Superior temporal gyrus (tissue), 1 donor: ENCODE data around the gene SGPL1.

Experiments used
- DNase-seq: peaks from one replicate; pipeline ENCODE4 v3.0.0-alpha.2; 2016; ENCODE audit errors: extremely low spot score

The SGPL1 gene

DNA sequence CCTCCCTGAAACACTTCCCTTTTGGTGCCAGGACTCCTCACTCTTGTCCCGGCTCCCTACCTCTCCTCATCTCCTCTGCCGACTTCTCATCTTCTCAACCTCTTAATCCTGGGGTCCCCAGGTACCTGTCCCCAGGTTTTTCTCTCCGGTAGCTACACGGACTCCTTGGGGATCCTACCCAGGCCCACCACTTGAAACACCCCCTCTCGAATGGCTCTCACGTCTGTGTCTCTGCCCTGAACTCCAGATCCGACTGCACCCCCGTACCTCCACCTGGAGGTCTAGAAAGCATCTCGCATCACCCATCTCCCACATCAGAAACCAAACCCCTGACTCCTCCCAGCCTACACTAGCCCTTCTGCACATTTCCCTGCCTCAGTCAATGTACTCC is 35.4 kb upstream of the SGPL1 start:
- DNase-seq: no peak

DNA sequence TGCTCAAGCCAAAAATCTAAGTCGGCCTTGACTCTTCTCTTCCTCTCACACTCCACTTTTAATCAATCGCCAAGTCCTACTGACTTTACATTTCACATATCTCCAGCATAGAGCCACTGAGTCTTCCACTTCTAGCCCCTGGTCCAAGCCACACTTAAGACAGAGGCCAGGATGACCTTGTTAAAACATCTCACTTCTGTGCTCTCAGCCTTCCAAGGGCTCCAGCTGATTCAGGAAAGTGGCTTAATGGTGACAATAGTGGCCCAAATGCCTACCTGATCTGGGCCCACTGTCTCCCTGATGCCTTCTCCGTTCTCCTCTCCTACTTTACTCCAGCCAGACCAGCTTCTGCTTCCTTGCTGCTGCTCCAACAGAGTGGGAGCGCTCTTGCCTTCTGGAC is 35.0 kb upstream of the SGPL1 start:
- DNase-seq: no peak

DNA sequence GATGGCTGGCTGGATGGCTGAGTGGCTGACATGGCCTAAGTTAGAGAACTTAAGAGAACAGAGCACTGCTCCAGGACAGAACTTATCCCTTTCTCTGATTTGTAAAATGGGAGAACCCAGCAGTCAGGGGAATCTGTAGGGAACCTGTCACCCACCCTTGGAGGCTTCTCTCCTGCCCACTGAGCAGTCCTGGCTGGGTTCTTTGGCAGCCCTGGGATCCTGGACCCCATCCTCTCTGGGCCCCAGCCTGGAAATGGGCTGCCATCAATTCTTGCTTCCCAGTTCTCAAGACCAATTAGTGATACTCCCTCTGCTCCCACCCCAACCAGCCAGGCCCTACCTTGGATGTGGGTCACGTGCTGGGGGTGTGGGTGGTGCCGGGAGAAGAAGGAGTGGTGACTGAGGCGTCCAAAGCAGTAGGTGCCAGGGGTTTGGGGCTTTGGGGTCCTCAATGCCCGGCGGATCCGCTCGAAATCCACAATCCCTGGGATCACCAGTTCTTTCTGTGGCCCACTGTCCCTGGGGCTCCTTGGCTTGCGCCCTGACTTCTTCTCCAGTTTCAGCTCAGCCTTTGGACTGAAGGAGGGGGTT is 34.2 kb upstream of the SGPL1 start:
- DNase-seq: no peak

DNA sequence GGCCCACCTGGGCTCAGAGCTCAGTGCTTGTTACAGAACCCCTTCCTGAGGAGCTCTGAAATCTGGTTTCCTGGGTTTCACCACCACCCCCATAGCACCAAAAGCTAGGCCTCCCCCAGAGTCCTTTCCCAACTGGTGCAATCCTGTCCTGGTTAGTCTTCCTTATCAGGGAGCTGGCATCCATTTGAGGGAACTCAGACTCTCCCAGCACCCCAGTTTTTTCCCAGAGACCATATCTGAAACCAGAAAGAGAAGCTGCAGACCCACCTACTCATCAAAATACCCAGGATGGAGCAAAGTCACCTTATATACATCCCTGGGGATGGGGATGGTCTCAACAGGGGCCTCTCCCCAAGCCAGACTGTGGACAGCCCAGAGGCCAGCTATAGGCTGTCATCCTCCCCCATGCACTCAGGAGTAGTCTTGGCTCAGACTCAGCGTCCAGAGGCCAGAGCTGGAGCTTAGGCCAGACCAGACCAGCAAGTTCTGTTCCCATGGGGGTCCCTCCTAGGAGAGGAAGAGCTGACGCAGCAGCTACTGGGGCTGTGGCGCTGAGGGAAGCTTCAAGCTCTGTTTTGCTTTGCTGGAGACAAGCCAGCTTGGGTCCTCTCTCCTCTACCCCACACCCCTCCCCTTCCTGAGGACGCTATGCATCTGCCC is 33.5 kb upstream of the SGPL1 start:
- no peak for DNase-seq

DNA sequence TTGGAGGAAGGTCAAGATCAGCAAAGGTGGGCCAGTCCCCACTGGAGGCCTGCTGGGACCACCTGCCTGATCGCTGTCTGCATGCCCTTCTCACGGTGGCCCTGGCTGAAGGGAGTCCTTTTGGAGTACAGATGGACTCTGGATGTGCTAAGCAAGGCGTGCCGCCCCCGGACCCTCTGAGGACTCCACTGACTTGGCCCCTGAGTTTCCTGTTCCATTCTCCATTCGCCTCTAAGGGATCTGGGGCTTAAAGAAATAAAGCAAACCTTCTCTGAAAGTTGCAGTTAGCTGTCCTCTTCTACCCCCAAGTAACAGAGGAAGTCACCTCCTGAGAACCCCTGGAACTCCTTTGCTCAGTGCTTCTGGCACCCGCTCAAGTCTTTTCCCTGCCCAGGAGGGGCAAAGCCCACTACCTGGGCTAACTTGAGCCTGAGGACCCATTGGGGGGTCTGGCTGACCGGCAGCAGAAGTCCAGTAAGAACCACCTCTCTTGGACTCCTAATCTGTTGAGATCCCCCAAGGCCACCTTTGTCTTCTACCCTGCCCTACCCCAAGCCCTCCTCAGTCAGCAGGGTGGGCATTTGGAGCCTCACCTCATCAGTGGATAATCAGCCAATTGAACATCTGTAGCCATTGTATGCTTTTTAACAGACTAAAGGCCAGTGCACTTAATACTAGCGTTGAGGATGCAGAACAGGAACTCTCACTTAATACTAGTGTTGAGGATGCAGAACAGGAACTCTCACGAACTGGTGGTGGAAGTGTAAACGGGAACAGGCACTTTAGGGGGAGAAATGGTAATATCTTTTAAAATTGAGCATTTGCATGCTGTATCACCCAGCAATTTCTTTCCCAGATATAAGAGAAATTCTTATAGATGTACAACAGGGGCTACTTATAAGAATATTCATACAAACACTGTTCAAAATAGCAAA is 32.7 kb upstream of the SGPL1 start:
- no peak for DNase-seq

DNA sequence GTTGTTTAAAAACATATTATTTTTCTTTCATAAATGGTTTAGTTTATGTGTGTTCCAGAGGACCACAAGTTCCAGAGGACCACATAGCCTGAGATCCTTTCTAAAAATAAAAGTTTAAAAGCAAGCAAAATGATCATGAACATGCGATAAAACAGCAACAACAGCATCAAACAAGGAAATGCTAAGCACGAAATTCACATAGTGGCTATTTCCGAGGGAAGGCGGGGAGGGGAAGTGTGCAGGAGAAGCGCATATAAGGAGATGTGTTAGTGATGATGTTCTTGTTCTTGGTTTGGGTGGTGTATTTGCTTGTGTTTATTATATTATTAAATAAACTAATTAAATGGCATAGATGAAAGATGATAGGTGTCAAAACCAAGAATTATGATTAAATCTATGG is 31.7 kb upstream of the SGPL1 start:
- DNase-seq: no peak

DNA sequence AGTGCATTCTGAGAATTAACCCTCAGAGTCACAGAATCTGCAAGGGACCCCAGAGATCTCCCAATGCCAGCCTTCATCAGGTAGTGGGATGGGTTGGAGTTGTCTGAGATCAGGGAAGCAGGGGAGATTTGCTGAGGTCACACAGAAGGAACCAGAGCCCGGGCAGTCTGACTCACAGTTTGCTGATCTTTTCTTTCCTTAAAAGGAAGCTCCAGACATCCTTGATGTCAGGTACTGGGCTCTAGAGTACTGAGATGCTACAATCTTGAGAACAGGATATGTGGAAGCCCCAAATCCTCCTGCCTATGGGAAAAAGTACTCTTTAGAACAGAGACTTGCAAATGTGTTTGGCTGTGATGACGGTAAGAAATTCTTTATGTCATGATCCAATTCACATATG is 31.3 kb upstream of the SGPL1 start:
- no peak for DNase-seq

DNA sequence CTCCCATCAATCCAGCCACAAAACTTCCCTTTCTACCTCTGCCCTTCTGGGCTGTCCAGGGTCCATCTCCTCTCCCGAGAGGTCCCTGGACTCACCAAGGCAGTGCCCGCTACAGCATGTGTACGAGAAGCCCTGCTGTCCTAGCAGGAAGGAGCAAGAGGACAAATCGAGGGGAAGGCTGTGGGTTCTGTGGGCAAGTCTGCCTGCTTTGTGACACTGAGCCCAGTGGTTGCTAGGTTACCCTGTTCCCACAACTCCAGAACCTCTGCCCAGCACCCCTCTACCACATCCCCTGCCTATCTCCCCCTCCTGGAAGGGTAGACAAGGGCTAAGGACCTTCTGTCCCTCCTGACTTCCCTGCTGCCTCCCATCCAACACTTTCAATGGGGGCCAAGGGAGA is 30.6 kb upstream of the SGPL1 start, which contains the start of gene TBATA:
Gene TBATA, minus strand, starts transcription at position 188 of the 400 bp plus-strand sequence. CDS start 1,998 bp downstream, outside the sequence.
- no peak for DNase-seq

DNA sequence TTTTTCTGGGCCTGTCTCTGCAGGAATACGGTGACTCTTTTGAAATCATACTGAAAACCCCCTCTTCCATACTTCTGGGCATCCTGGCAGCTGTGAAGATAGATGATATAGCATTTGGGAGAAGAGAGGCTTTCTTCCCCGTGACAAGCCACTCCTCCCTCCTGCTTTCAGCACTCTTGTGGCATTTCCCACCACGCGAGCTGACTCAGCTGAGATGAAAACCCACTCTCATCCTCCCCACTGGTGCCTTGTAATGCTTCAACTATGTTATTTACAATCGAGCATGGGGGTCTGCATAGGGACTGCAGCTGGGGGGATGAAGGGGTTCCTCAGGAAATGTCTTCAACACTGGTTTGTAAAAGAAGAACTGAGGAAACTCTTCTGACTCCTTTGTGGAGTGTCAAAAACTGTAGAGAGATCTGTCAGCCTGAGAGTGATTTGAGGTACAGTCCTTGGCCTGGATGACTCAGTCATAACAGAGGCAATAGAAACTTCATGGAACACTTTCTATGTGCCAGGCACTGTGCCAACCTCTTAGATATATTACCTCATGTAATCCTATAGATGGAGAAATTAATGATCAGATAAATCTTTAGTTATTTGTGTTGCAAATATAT is 28.8 kb upstream of the SGPL1 start:
- no peak for DNase-seq

DNA sequence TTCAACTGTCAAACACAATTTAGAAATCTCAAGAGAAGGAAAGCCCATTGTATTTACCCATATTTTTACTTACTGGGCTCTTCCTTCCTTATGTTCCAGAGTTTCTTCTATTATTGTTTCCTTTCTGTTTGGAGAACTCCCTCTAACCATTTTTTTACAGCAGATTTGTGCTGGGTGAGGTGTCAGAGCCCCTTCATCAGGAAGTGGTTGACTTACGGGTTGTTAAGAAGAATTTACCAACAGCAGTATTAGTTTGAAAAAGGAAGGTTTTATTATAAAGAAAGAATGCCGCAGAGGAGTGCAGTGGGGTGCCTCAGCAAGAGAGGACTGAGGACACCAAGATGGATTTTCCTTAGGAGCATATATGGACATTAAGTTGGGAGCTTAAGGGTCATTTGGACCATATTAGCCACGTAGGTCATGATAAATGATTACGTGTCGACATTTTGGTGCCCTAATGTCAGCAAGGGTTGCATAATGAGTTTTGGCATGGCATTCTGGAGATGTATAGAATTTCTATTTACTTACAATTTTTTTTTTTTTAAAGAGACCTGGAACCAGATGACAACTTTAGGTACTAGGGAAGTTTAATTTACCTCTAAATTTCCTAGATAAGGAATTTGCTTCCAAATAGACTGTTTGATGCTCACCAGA is 24.2 kb upstream of the SGPL1 start:
- DNase-seq: no peak

DNA sequence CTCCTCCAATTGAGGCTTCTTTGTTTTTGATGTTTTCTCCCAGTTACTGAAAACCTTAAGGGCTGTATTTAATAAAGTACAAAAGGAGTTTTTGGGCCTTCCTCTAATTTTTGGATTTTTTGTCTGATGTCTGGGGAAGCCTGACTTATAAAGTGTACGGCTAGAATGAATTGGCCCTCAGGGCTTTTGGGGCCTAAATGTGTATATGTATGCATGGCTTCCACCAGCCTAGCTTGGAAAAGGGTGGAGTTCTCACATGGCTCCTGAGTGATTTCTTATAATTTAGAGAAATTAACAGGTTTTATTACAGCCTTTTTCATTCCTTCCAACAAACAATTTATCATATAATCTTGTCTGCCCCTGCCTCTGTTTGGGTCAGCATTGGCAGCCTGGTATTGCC is 20.1 kb upstream of the SGPL1 start:
- no peak for DNase-seq

DNA sequence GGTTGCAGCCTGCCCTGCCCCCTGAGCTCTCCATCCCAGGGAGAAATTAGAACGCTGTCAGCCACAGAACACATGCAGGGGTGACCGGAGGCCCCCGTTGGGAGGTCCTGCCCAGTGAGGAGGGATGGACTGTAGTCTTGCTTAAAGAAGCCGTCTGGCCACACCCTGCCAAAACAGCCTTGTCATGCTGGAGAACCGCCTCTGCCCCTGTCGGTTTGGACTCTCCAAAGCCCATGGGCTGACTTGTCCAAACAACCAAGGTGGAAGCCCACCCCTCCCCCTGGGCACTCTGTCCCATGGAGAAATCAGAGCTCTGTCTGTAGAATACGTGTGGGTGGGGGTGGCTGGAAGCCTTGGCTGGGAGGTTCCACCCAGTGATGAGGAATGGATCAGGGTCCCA is 17.9 kb upstream of the SGPL1 start:
- DNase-seq: no peak

DNA sequence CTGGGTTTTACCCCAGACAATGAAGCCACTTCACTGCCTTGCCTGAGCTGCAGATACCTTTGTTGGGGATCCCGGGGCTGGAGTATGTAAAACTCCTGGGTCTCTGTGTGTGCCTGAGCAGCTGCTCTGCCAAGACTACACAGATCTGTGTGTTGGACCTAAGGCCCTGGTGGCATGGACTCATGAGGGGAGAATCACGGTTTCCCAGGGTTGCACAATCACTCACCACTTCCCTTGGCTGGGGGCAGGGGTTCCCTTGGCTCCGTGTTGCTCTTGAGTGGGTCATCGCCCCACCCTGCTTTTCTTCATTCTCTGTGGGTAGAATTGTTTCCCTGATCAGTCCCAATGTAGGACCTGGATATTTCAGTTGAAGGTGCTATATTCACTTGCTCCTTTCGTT is 16.6 kb upstream of the SGPL1 start:
- no peak for DNase-seq

DNA sequence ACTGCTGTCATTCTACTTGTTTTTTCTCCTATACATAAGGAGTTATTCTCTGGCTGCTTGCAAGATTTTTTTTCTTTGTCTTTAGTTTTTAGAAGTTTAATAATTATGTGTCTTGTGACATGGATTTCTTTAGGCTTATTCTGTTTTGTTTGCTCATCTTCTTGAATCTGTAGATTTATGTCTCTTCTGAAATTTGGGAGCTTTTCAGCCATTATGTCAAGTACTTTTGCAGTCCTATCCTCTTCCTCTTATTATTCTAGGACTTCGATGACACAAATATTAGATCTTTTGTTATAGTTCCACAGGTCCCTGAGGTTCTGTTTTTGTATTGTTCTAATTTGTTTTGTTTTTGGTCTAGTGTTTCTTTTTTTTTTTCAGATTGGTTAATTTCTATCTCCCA is 13.9 kb upstream of the SGPL1 start:
- no peak for DNase-seq

DNA sequence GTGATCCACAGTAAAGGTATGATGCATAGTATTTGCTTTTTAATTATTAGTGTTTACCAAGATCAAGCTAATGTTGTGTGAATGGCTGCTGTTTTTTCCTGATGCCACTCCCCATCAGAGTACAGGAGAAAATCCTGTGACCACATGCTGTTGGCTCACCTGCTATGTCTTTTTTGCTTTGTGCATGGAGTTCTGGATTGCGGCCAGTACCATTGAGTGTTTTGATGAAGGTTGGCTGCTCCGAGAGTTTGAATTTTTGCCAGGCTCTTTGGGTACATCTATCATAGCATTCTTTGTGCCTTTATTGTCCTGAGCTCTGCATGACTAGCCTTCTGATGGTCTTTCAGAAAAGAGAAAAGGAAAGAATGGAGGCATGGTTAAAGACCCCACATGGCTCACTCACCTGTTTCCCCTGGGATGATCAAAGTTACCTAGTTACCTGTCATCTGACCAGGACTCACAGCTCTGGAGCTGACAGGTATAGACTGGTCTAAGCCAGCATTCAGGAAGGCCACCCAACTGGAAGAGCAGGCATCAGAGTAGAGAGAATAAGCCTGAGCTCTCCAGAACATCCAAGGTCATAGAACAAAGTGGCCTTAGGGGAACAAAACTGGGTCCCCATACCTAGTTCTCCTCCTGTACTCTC is 11.8 kb upstream of the SGPL1 start:
- DNase-seq: no peak

DNA sequence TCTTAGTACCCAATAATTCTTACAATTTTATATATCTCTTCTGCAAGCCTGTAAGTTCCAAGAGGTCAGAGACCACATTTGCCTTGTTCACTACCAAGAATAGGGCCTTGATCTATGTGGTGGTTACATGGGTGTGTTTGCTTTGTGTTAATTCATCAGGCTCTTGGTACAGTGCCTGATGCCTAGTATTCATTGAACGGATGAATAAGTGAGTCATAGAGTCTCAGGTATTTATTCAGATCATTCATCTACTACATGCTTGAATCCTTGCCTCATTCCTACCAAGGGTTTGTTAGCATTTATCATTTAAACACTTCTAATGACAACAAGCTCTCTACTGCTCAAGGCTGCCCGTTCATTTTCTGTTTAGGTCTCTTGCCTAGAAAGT is 11.3 kb upstream of the SGPL1 start:
- DNase-seq: no peak

DNA sequence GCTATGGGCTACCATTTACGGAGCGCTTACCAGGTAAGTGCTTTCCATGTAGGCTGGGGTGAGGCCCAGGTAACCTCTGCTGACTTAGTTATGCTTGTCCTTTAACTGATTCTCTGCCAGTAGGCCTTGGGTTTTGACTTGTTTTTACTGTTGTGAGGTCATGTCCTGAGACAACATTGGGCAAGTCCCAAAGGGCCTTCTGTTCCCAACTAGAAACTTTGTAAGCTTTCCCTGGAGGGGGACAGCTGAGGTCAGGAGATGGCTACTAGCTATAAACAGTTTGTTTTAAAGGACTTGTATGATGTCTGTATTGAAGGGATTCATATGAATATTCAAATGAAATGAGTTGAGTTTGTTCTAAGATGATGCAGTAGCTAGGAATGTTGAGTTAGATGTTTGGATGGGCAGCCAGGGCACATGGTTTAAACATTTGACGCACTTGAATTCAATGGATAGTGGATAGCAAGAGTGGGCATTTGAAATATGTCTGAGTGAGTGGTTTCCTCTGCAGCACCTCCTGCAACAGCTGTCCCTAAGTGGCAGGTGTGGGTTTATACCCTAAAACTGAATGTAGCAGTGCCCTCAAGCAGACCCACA is 10.0 kb upstream of the SGPL1 start:
- DNase-seq: no peak

DNA sequence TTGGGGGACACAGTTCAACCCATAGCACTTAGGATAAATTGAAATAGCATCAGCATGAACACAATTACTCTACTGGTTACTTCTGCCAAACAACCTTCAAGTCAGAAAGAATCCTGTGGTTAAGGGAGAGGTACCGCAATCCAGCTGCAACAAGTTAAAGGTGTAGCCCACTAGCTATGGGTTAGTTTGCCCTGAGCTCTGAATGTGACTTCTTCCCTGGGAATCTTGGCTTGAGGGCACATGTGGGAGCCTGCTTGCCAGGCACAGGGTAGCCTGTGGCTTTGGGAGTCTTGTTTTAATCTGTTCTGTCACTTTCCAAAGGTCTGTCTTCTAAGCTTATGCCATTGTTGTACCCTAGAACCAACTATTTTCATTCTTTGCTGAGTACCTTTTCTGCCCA is 8.9 kb upstream of the SGPL1 start:
- DNase-seq: no peak

DNA sequence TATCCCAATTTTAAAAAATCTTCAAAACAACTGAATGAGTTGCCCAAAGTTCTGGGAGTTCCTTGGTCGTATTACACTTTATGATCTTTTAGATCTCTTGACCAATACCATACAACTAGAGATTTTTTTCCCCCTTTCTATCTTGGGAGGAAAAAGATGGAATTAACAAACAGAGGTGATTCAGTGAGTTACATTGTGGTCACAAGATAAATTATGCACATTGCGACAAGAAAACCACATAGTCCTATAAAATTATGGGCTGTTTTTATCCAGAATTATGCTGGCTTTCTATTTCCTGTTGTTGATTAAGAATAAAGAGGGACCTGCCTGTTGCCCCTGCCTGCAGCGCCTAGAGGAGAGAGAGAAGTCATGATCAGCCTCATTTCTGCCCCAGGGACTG is 8.2 kb upstream of the SGPL1 start:
- no peak for DNase-seq

DNA sequence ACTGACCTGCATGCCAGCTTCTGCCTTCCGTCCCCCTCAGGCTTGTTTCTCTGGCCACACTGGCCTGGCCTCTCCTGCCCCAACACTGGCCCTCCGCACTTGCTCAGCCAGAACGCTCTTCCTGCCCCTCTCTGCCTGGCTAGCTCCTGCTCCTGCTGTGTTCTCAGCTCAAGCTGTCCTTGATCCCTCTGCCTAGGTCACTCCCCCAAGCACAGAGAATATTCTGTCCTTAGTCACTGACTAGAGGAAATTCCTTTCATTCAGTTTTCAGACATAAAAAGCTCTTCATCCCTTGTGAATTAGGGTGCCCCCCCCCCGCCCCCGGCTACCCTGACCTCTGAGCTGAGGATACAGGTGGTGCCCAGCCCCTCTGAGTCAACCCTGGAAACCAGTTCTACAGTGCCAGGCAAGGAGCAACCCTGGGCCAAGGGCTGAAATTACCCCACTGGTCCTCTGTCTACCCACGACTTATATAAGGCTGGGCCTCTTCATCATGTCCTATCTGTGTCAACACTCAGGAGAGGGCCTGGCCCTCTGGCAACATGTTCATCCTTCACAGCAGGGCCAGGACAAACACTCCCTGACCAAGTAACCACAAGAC is 6.6 kb upstream of the SGPL1 start:
- DNase-seq: no peak

DNA sequence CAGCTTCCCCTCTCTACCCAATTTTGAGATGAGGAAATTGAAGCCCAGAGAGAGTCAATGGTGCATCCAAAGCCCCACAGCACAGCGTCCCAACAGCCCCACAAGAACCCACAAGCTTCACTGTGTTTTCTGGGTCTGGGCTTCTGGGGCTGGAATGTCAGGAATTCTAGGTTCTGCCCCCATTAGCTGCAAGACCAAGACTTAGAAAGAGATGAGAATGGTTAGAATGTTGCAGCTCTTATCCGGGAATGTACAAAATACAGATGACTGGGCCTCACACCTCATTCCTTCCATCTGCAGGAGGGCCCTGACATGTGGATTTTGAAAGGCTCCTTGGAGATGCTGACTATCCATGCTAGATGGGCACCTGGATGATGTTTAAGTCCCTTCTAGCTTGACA is 6.0 kb upstream of the SGPL1 start:
- no peak for DNase-seq
